ENCODE results near the gene DGCR6L. TPM values are rescaled to one million over a fixed set of nuclear protein-coding genes. Genes with fewer than 3 reads are reported as not detected.
"Not testable (repeated sequence)": the region's sequence is repeated elsewhere in the genome, so short reads cannot be mapped to it uniquely, and the experiment has no call there.

The DGCR6L gene
- total RNA-seq, 1 experiment from 2014 or later, result 122 TPM

- in situ Hi-C loops (cut with HindIII; ENCODE audit: low pct_unique_long_range_greater_than_20kb, low sequenced_read_pairs), result no loop called here
Observed at GRCh38 chr22:20284471-20285086, 35.3 kb downstream of the DGCR6L start.

DNA sequence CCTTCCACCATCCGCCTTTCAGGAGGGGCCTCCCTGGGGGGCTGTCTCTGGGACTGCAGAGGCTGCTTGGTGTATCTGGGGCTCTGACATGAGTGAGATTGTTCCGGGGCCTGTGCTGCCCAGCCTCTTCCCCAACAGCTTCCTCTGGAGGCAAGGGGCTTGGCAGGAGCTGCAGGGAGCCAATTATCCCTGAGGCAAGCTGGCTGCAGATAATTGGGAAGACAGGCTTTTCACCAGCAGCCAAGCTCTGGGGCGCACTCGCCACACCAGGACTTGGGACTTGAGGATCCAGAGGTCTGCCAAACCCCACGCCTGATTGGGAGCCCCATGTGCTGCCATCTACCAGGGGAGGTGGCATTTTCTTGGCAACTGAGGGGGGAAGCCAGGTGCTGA, 36.2 kb downstream of the DGCR6L start:
- in situ Hi-C loops (cut with HindIII; ENCODE audit: low pct_unique_long_range_greater_than_20kb, low sequenced_read_pairs), result no loop called here
- no peak for DNase-seq (ENCODE audit: low read depth)

More at GRCh38 chr22:20284471-20285086, 35.3 kb downstream of the DGCR6L start:
- no peak for DNase-seq (ENCODE audit: low read depth)

DNA sequence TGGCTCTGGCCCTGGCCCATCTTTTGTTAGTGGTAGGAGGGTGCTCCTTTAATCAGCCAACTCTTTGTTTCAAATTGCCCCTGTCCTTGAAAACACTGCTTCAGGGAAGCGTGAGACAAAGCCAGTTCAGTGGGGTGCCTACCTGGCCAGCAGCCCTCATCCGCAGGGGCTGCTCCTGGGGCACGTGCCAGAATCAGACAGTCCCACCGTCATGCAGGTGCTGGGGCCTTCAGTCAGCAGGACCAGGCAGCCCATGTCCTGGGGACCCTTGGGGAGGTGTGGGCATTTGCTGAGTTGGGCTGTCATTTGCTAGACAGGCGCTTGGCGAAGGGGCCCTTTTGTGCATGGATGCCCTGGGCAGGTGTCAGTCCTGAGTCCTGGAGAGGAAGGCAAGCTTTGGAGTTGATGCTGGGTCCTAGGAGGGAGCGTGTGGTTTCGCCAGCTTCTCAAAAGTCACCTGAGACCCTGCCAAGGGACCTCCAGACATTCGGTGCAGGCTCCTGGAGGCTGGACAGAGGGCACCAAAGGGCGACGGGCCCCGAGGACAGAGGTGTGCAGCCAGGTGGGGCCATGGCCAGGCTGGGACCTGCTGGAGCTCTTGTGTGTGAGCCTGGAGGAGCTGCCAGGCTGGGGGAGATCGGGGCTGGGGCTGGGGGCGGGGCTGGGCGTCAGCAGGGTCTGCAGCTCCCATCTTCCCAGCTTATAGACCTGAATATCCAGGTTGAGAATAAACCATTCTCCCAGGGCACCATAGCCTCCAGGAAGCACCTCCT, 36.8 kb downstream of the DGCR6L start:
- no peak for DNase-seq (ENCODE audit: low read depth)
- in situ Hi-C loops (cut with HindIII; ENCODE audit: low pct_unique_long_range_greater_than_20kb, low sequenced_read_pairs), result no loop called here

DNA sequence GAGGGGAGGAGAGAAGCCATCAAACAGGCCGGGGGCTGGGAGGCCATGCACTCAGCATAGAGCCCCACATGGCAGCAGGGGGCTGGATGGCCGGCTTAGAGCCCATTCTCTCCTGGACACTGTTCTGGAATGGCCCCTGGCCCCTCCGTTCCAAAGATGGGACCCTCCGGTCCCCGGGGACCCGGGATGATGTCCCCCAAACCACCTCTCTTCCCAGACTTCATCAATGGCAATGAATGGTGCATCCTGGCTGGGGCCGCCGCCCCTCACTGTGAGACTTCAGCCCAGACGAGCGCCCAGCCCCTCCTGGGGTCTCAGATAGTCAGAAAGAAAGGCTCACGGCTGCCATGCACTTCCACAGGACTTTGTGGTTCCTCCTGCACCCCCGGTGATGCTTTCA, 38.0 kb downstream of the DGCR6L start:
- in situ Hi-C loops (cut with HindIII; ENCODE audit: low pct_unique_long_range_greater_than_20kb, low sequenced_read_pairs), result no loop called here
- DNase-seq (ENCODE audit: low read depth), result no peak

DNA sequence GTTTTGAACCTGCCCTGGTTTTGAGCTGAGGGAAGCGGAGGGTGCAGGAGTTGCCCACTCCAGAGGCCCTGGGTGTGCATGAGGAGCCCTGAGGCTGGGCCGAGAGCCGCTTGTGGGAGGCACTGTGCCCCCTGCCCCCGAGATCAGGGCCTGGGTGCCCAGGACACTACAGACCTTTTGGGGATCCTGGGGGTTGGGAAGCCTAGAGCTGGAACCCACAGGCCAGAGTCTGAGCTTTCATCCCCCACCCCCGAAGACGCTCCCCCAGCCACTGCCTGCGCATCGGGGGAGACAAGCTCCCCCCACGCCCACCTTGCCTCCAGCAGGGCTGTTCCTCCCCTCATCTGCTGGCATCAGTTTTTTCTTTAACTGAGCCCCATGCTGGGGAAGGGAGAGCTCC, 38.4 kb downstream of the DGCR6L start:
- in situ Hi-C loops (cut with HindIII; ENCODE audit: low pct_unique_long_range_greater_than_20kb, low sequenced_read_pairs); DNase-seq (ENCODE audit: low read depth): not testable (repeated sequence)

- in situ Hi-C loops (cut with HindIII; ENCODE audit: low pct_unique_long_range_greater_than_20kb, low sequenced_read_pairs), result no loop called here
- no peak for DNase-seq (ENCODE audit: low read depth)
Observed at GRCh38 chr22:20280866-20281265, 39.0 kb downstream of the DGCR6L start.

GRCh38 chr22:20280163-20280562, 39.7 kb downstream of the DGCR6L start:
- DNase-seq (ENCODE audit: low read depth); in situ Hi-C loops (cut with HindIII; ENCODE audit: low pct_unique_long_range_greater_than_20kb, low sequenced_read_pairs): not testable (repeated sequence)

DNA sequence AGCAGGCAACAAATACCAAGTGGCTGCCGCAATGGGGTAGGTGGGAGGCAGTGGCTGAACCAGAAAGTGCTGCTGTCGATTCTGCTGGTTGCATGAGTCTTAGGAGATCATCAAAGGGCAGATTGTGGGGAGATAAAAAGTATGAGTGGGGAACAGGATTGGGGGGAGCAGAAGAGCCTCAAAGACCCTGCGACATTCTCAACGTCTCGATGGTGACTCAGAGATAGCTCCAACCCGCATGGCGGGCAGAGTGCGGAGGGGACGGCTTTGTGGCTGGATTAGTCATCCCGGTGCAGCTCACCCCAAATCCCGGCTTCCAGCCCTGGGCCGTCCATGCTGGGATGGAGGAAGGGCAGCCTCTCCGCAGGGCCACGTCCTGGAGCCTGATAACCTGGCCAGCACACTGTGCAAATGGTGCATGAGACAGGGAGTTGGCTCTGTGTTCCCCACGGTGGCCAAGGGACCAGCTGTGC, 40.2 kb downstream of the DGCR6L start:
- no peak for DNase-seq (ENCODE audit: low read depth)

GRCh38 chr22:20278726-20279490, 41.0 kb downstream of the DGCR6L start:
- DNase-seq (ENCODE audit: low read depth); in situ Hi-C loops (cut with HindIII; ENCODE audit: low pct_unique_long_range_greater_than_20kb, low sequenced_read_pairs): not testable (repeated sequence)

More for the DNA sequence above, 40.2 kb downstream of the DGCR6L start:
- in situ Hi-C loops (cut with HindIII; ENCODE audit: low pct_unique_long_range_greater_than_20kb, low sequenced_read_pairs), result no loop called here

DNA sequence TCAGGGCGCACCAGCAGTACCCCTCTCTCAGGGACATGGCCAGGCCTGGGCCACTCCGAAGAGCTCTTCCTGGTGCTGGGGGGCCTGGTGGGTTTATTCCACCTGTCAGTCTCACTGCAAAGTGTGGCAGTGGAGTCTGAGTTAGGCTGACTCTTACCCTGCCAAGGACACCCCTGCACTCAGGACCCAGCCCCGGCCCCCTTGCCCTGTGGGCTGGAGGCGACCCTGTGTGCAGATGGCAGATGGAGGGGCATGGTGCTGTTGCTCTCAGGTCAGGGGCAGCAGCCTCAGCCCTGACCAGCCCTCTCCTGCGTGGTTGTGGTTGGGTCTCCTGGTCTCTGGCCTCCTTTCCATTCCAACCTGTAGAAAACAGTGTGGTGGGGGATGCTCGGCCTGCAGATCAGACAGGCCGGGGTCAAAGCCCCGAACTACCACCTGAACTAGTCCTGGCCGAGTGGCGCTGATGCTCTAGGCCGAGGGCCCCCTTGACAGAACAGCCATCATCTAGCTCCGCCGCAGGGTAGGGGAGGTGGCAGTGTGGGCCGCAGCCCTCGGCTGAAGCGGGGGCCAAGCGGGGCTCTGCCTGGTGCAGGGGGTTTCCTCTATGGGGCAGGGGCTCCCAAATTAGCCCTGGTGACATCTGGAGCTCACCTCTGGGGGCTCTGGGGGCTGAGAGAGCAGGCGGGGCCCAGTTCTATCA, 41.8 kb downstream of the DGCR6L start:
- DNase-seq (ENCODE audit: low read depth); in situ Hi-C loops (cut with HindIII; ENCODE audit: low pct_unique_long_range_greater_than_20kb, low sequenced_read_pairs): not testable (repeated sequence)

GRCh38 chr22:20276468-20276867, 43.4 kb downstream of the DGCR6L start:
- no peak for DNase-seq (ENCODE audit: low read depth)
- in situ Hi-C loops (cut with HindIII; ENCODE audit: low pct_unique_long_range_greater_than_20kb, low sequenced_read_pairs), result no loop called here

DNA sequence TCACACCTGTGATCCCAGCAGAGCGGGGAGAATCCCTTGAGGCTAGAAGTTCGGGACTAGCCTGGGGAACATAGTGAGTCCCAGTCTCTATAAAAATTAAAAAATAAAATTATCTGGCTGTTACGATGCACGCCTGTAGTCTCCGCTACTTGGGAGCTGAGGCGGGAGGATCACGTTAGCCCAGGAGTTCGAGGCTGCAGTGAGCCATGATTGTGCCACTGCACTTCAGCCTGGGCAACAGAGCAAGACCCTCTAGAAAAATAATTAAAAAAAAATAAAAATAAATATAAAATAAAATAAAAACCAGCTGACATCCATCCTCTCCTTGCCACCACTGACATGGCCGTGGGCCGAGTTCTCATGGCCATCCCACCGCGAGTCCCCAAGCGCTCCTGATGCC, 44.0 kb downstream of the DGCR6L start:
- in situ Hi-C loops (cut with HindIII; ENCODE audit: low pct_unique_long_range_greater_than_20kb, low sequenced_read_pairs), result no loop called here
- DNase-seq (ENCODE audit: low read depth), result no peak

DNA sequence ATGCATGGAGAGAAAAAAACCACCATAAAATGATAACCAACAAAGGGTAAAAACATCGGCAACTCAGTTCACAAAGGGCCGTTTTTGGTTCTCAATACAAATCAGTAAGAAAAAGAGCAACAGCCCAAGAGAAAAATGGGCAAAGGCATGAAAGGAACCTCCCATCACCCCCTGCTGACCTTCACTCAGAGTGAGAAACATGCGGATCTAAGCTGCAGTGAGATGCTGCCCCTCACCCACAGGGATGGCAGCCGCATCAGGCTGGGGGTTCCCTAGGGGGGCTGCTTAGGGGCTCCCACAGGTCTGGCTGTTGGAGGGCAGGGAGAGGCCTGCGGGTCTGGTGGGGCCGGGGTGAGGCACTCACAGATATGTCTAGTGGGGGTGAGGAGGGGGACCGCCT, 44.5 kb downstream of the DGCR6L start:
- in situ Hi-C loops (cut with HindIII; ENCODE audit: low pct_unique_long_range_greater_than_20kb, low sequenced_read_pairs), result not testable (repeated sequence)

DNA sequence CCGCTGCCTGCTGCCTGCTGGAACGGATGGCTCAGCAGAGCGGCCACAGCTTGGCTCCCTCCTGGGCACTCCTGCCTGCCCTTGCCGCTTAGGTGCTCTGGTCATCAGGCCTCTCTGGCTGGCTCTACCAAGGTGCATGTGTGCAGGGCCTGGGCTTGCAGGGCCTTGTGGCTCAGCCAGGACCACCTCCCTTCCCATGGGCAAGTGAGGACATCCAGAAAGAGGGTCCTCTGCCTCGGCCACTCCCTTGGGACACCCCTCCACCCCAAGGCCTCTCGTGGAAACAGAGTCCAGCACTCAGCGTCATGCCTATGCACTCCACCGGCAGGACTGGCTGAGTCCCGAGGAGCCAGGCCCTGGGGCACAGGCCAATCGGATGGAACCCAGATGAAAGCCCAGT, 45.5 kb downstream of the DGCR6L start:
- DNase-seq (ENCODE audit: low read depth); in situ Hi-C loops (cut with HindIII; ENCODE audit: low pct_unique_long_range_greater_than_20kb, low sequenced_read_pairs): not testable (repeated sequence)

More for the DNA sequence above, 44.5 kb downstream of the DGCR6L start:
- not testable (repeated sequence) for DNase-seq (ENCODE audit: low read depth)

- in situ Hi-C loops (cut with HindIII; ENCODE audit: low pct_unique_long_range_greater_than_20kb, low sequenced_read_pairs), result no loop called here
- no peak for DNase-seq (ENCODE audit: low read depth)
Observed at GRCh38 chr22:20273758-20274181, 46.1 kb downstream of the DGCR6L start.

DNA sequence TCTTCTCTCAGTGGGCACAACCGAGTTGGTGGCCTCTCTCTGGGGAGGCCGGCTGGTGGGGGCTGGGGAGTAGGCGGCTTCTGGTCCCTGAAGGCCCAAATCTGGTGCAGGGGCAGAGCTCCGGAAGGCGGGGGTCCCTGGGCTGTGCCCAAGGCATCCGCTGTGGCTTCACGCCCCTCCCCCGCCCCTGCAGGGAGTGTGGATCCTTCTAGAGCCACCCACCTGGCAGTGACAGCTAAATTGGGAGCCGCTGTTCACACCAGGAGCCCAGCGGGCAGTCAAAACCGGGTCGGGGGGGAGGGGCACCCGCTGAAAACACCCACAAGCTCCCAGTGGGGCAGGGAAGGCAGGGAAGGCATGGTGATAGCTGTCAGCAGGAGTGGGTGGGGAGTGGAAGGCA, 47.2 kb downstream of the DGCR6L start:
- DNase-seq (ENCODE audit: low read depth), result no peak
- in situ Hi-C loops (cut with HindIII; ENCODE audit: low pct_unique_long_range_greater_than_20kb, low sequenced_read_pairs), result no loop called here

- no peak for DNase-seq (ENCODE audit: low read depth)
- in situ Hi-C loops (cut with HindIII; ENCODE audit: low pct_unique_long_range_greater_than_20kb, low sequenced_read_pairs), result no loop called here
Observed at GRCh38 chr22:20272174-20272573, 47.7 kb downstream of the DGCR6L start.
